Measurements from ENCODE around the gene FUZ.

FUZ gene

GRCh38 chr19:49802836-49803528, 10.1 kb downstream of the FUZ start:
- DNase-seq (ENCODE audit: low spot score) = no peak
- no peak for TF ChIP-seq CTCF (IDR thresholded peaks at IDR 0.05; ENCODE audit: extremely low read depth, missing control alignments)

GRCh38 chr19:49801966-49802661, 11.0 kb downstream of the FUZ start:
- no peak for DNase-seq (ENCODE audit: low spot score)
- no peak for TF ChIP-seq CTCF (IDR thresholded peaks at IDR 0.05; ENCODE audit: extremely low read depth, missing control alignments)

- no peak for DNase-seq (ENCODE audit: low spot score)
- no peak for TF ChIP-seq CTCF (IDR thresholded peaks at IDR 0.05; ENCODE audit: extremely low read depth, missing control alignments)
Observed at GRCh38 chr19:49801401-49801888, 11.6 kb downstream of the FUZ start.

GRCh38 chr19:49800771-49801170, 12.3 kb downstream of the FUZ start:
- TF ChIP-seq CTCF (IDR thresholded peaks at IDR 0.05; ENCODE audit: extremely low read depth, missing control alignments) = no peak
- no peak for DNase-seq (ENCODE audit: low spot score)

GRCh38 chr19:49799798-49800376, 13.2 kb downstream of the FUZ start:
- no peak for TF ChIP-seq CTCF (IDR thresholded peaks at IDR 0.05; ENCODE audit: extremely low read depth, missing control alignments)
- DNase-seq (ENCODE audit: low spot score) = no peak

GRCh38 chr19:49799271-49799797, 13.8 kb downstream of the FUZ start:
- no peak for TF ChIP-seq CTCF (IDR thresholded peaks at IDR 0.05; ENCODE audit: extremely low read depth, missing control alignments)
- DNase-seq (ENCODE audit: low spot score) = no peak

- no peak for DNase-seq (ENCODE audit: low spot score)
- no peak for TF ChIP-seq CTCF (IDR thresholded peaks at IDR 0.05; ENCODE audit: extremely low read depth, missing control alignments)
Observed at GRCh38 chr19:49798574-49798973, 14.5 kb downstream of the FUZ start.

Data from GM20000 (cell line).